Activated gamma-delta T cell treated with anti-CD3 and anti-CD28 coated beads, Interleukin-2, amount 50 U/mL, for 16 hours (primary cell): ENCODE results near the gene OPN3.
"Not testable (repeated sequence)": the region's sequence is repeated elsewhere in the genome, so short reads cannot be mapped to it uniquely, and the experiment has no call there.

Experiments
- DNase-seq: peaks from one replicate; pipeline ENCODE4 v3.0.0-alpha.2; 2020; ENCODE audit warnings: low read depth

The OPN3 gene

GRCh38 chr1:241640149-241640866 is at the start of gene OPN3, which contains the start of gene CHML:
Gene OPN3, minus strand, starts transcription at chr1:241640369. Its CDS starts 115 bp downstream, at chr1:241640254.
Gene CHML, minus strand, starts transcription at chr1:241640369. Its CDS starts 4,603 bp downstream, at chr1:241635766.
- DNase-seq: peak; percentile 81

GRCh38 chr1:241688940-241689368 is 48.8 kb upstream of the OPN3 start:
- no peak for DNase-seq

GRCh38 chr1:241684108-241684507 is 43.9 kb upstream of the OPN3 start:
- no peak for DNase-seq

- DNase-seq: no peak
Observed at GRCh38 chr1:241682921-241683320, 42.8 kb upstream of the OPN3 start.

- not testable (repeated sequence) for DNase-seq
Observed at GRCh38 chr1:241681861-241682448, 41.8 kb upstream of the OPN3 start.

GRCh38 chr1:241679961-241680360 is 39.8 kb upstream of the OPN3 start:
- DNase-seq: no peak

- DNase-seq: no peak
Observed at GRCh38 chr1:241679404-241679803, 39.2 kb upstream of the OPN3 start.

- no peak for DNase-seq
Observed at GRCh38 chr1:241678536-241678935, 38.4 kb upstream of the OPN3 start.

GRCh38 chr1:241677201-241677600 is 37.0 kb upstream of the OPN3 start:
- DNase-seq: peak; percentile 7

GRCh38 chr1:241675983-241676382 is 35.8 kb upstream of the OPN3 start:
- no peak for DNase-seq

- DNase-seq: no peak
Observed at GRCh38 chr1:241674805-241675384, 34.7 kb upstream of the OPN3 start.

- no peak for DNase-seq
Observed at GRCh38 chr1:241672301-241672700, 32.1 kb upstream of the OPN3 start.

- no peak for DNase-seq
Observed at GRCh38 chr1:241666419-241666818, 26.2 kb upstream of the OPN3 start.

- no peak for DNase-seq
Observed at GRCh38 chr1:241660424-241660972, 20.3 kb upstream of the OPN3 start.

- DNase-seq: not testable (repeated sequence)
Observed at GRCh38 chr1:241659016-241659415, 18.8 kb upstream of the OPN3 start.

GRCh38 chr1:241658081-241658793 is 18.1 kb upstream of the OPN3 start:
- DNase-seq: no peak

GRCh38 chr1:241654641-241655040 is 14.5 kb upstream of the OPN3 start:
- no peak for DNase-seq

GRCh38 chr1:241654019-241654418 is 13.8 kb upstream of the OPN3 start:
- DNase-seq: no peak

- DNase-seq: no peak
Observed at GRCh38 chr1:241652012-241652411, 11.8 kb upstream of the OPN3 start, which contains the start of gene WDR64. Gene WDR64, plus strand, starts transcription at chr1:241652281. Its CDS starts 204 bp downstream, at chr1:241652485.

- DNase-seq: no peak
Observed at GRCh38 chr1:241648159-241648558, 8.0 kb upstream of the OPN3 start.

- DNase-seq: no peak
Observed at GRCh38 chr1:241647658-241648057, 7.5 kb upstream of the OPN3 start.

GRCh38 chr1:241646201-241646600 is 6.0 kb upstream of the OPN3 start:
- DNase-seq: no peak
